ENCODE data around the gene USH2A.

DNA sequence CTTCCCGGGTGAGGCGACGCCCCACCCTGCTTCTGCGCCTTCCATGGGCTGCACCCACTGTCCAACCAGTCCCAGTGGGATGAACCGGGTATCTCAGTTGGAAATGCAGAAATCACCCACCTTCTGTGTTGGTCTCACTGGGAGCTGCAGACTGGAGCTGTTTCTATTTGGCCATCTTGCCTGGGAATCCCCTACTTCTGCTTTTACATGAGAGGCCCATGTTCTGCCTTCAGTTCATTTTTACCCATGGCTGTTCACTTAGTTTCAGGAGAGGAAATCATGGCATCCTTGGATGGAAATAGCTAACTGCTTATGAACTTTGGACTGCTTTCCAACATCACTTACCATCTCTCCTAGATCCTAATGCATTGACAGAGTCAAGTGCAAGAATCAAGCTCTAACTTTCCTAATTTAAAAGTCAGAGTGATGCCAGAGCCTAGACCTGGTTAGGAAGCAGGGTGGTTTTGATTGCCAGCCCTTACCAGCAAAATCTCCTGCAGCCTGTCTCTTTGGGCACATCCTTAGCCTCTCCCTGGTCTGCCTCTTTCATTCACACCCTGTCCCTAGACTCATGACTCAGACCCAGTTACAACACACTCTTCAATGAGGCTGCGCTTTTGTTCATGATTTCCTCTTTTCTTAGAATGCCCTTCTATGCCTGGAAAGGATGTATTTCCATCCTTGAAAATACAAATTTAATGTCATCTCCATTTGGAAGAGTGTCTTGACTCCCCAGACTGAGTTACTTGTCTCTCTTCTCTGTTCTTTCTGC lies 719.0 kb downstream of the USH2A start:
- TF ChIP-seq, protein P1, sequence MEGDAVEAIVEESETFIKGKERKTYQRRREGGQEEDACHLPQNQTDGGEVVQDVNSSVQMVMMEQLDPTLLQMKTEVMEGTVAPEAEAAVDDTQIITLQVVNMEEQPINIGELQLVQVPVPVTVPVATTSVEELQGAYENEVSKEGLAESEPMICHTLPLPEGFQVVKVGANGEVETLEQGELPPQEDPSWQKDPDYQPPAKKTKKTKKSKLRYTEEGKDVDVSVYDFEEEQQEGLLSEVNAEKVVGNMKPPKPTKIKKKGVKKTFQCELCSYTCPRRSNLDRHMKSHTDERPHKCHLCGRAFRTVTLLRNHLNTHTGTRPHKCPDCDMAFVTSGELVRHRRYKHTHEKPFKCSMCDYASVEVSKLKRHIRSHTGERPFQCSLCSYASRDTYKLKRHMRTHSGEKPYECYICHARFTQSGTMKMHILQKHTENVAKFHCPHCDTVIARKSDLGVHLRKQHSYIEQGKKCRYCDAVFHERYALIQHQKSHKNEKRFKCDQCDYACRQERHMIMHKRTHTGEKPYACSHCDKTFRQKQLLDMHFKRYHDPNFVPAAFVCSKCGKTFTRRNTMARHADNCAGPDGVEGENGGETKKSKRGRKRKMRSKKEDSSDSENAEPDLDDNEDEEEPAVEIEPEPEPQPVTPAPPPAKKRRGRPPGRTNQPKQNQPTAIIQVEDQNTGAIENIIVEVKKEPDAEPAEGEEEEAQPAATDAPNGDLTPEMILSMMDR (IDR thresholded peaks at IDR 0.05), result no peak
- no peak for TF ChIP-seq POLR2A (IDR thresholded peaks at IDR 0.05; ENCODE audit: low read length)
- no peak for TF ChIP-seq KDM1A (IDR thresholded peaks at IDR 0.05; ENCODE audit: low read depth)
- no peak for TF ChIP-seq MAFK (IDR thresholded peaks at IDR 0.05; ENCODE audit: partially characterized antibody)
- TF ChIP-seq CEBPB (IDR thresholded peaks at IDR 0.05), result no peak
- no peak for TF ChIP-seq RFX5 (IDR thresholded peaks at IDR 0.05)
